CD4-positive, alpha-beta memory T cell (primary cell): ENCODE measurements around the gene PDK2. TPM values are rescaled to one million over a fixed set of nuclear protein-coding genes. Genes with fewer than 3 reads are reported as not detected.
A peak's percentile ranks its signal among the peaks of the same experiment; 100 is the strongest.

ENCODE experiments used
- CTCF ChIA-PET: fragments of 350-600 bp; sonication (Branson Sonifier 250); formaldehyde crosslinking; loops from one replicate; lab custom pipeline; 2021; ENCODE audit warnings: inconsistent platforms; ENCODE audit not compliant: partially characterized antibody; lab: Charles Lee
- POLR2A ChIA-PET: fragments of 350-600 bp; sonication (Branson Sonifier 250); formaldehyde crosslinking; loops from one replicate; lab custom pipeline; 2021; ENCODE audit not compliant: partially characterized antibody; lab: Charles Lee
- DNase-seq, 5 donors: peaks; one replicate each; pipeline versions ENCODE4 v3.0.0 to v3.0.0-alpha.2; 2020 to 2022; ENCODE audit warnings: mixed read lengths in 1 of 5
- H3K27ac ChIP-seq: one replicate; pipeline ENCODE4 v1.7.0; 2013; ENCODE audit warnings: low read depth, low read length
- H3K27me3 ChIP-seq: 2 replicates; pipeline ENCODE4 v1.7.0; 2013; ENCODE audit warnings: mild to moderate bottlenecking, low read length, moderate library complexity; ENCODE audit not compliant: insufficient read depth
- H3K36me3 ChIP-seq: 2 replicates; pipeline ENCODE4 v1.7.0; 2013; ENCODE audit warnings: mild to moderate bottlenecking, low read length, moderate library complexity; ENCODE audit not compliant: insufficient read depth
- H3K4me1 ChIP-seq: 2 replicates; pipeline ENCODE4 v1.7.0; 2013; ENCODE audit warnings: mild to moderate bottlenecking, low read length, moderate library complexity; ENCODE audit not compliant: insufficient read depth
- H3K4me3 ChIP-seq, 2 donors: one replicate each; pipeline ENCODE4 v1.7.0; 2013; ENCODE audit warnings: low read length in 2 of 2, mild to moderate bottlenecking in 1 of 2
- H3K9me3 ChIP-seq, 2 donors: one replicate each; pipeline ENCODE4 v1.7.0; 2013; ENCODE audit warnings: low read length in 2 of 2, control low read depth in 1 of 2; ENCODE audit not compliant: control insufficient read depth in 1 of 2
- H3K27ac Mint-ChIP-seq, 7 donors: one replicate each; pipeline ENCODE4 v1.8.0; 2020 to 2021; ENCODE audit warnings: mixed read lengths in 7 of 7, mild to moderate bottlenecking in 6 of 7, inconsistent platforms in 3 of 7, moderate library complexity in 3 of 7
- H3K27me3 Mint-ChIP-seq, 2 donors: one replicate each; pipeline ENCODE4 v1.8.0; 2020 to 2021; ENCODE audit warnings: mixed read lengths in 2 of 2
- H3K36me3 Mint-ChIP-seq, 2 donors: one replicate each; pipeline ENCODE4 v1.8.0; 2020 to 2021; ENCODE audit warnings: mixed read lengths in 2 of 2, inconsistent platforms in 1 of 2, mild to moderate bottlenecking in 1 of 2
- H3K4me1 Mint-ChIP-seq, 4 donors: one replicate each; pipeline ENCODE4 v1.8.0; 2020 to 2021; ENCODE audit warnings: mixed read lengths in 4 of 4, mild to moderate bottlenecking in 1 of 4
- H3K4me3 Mint-ChIP-seq, 8 donors: one replicate each; pipeline ENCODE4 v1.8.0; 2020 to 2021; ENCODE audit warnings: mixed read lengths in 8 of 8, mild to moderate bottlenecking in 7 of 8, moderate library complexity in 6 of 8, inconsistent platforms in 3 of 8
- H3K9me3 Mint-ChIP-seq, 8 donors: one replicate each; pipeline ENCODE4 v1.8.0; 2020 to 2021; ENCODE audit warnings: mixed read lengths in 8 of 8, mild to moderate bottlenecking in 5 of 8, inconsistent platforms in 3 of 8, moderate library complexity in 1 of 8
- intact Hi-C: fragments of 100-400 bp; cut with micrococcal nuclease; formaldehyde crosslinking; loops from one replicate; pipeline ENCODE4 v1.15.1; 2023
- polyA plus RNA-seq, 2 donors: library from polyadenylated mRNA; unstranded; fragments of 300-500 nt; fragmentation: Illumina TruSeq; gene quantifications; one replicate each; pipeline ENCODE4 v1.2.3, GENCODE V29; 2021
- total RNA-seq, 2 experiments: library from RNA; stranded (reverse); gene quantifications; one replicate each; pipeline ENCODE4 v1.2.3, GENCODE V29; 2021

PDK2 gene
- total and polyA plus RNA-seq, 4 experiments from 2014 or later: 34.5 to 40.6 (median 37.8) TPM

GRCh38 chr17:50132104-50132794 lies 37.1 kb downstream of the PDK2 start:
- CTCF ChIA-PET: interaction anchor here (1.2 to 2.1 kb wide), 4 partner anchors 15 to 38 kb away, joined by 3 to 9 read pairs (median 6); no protein-coding TSS in a partner anchor

GRCh38 chr17:50133028-50133768 lies 38.0 kb downstream of the PDK2 start:
- Histone ChIP-seq H3K27me3 (peaks cover 6% of the 10 kb centered on the region), H3K36me3 (peaks cover 36% of the 10 kb centered on the region), H3K9me3 (no peaks in the 10 kb centered on the region), H3K4me3 (no peak overlapping the region), H3K4me1 (peaks cover 29% of the 10 kb centered on the region), H3K27ac (no peak overlapping the region)
- H3K4me1 Mint-ChIP-seq: peaks cover 9 to 55% (median 30%) of the 10 kb centered on the region in 4 donors
- H3K9me3 Mint-ChIP-seq: peaks cover 0 to 2% (median 0%) of the 10 kb centered on the region in 8 donors
- DNase-seq: no peak
- POLR2A ChIA-PET: interaction anchor here (1.1 to 4.4 kb wide), 5 partner anchors 13 to 28 kb away, joined by 3 to 27 read pairs (median 5); partner anchors contain the start of gene PPP1R9B
- peaks cover 31 to 58% of the 10 kb centered on the region in 2 donors for H3K36me3 Mint-ChIP-seq
- CTCF ChIA-PET: interaction anchor here (1.2 to 1.3 kb wide), 2 partner anchors 16 to 25 kb away, joined by 3 to 5 read pairs; no protein-coding TSS in a partner anchor
- peak overlapping the region in 6 of 7 donors; percentile 30 to 75 (median 56) for H3K27ac Mint-ChIP-seq
- no peak overlapping the region for H3K4me3 Mint-ChIP-seq
- intact Hi-C loops: no loop called here
- peaks cover 3 to 7% of the 10 kb centered on the region in 2 donors for H3K27me3 Mint-ChIP-seq

More at GRCh38 chr17:50132104-50132794, 37.1 kb downstream of the PDK2 start:
- intact Hi-C loops: no loop called here
- Histone ChIP-seq H3K9me3 (no peaks in the 10 kb centered on the region), H3K4me3 (no peak overlapping the region), H3K27ac (no peak overlapping the region), H3K27me3 (peaks cover 6% of the 10 kb centered on the region), H3K4me1 (peaks cover 28% of the 10 kb centered on the region), H3K36me3 (peaks cover 27% of the 10 kb centered on the region)
- H3K36me3 Mint-ChIP-seq: peaks cover 22 to 49% of the 10 kb centered on the region in 2 donors
- peaks cover 0 to 2% (median 0%) of the 10 kb centered on the region in 8 donors for H3K9me3 Mint-ChIP-seq
- peak overlapping the region in 3 of 8 donors; percentile 9 to 40 (median 20) for H3K4me3 Mint-ChIP-seq
- peak overlapping the region in 6 of 7 donors; percentile 1 to 99 (median 50) for H3K27ac Mint-ChIP-seq
- POLR2A ChIA-PET: interaction anchor here (0.9 to 4.4 kb wide), 7 partner anchors 9 to 29 kb away, joined by 3 to 27 read pairs (median 5); partner anchors contain the start of gene PPP1R9B
- peaks cover 11 to 51% (median 28%) of the 10 kb centered on the region in 4 donors for H3K4me1 Mint-ChIP-seq
- no peak for DNase-seq
- H3K27me3 Mint-ChIP-seq: peaks cover 3 to 7% of the 10 kb centered on the region in 2 donors

GRCh38 chr17:50133769-50134099 lies 38.6 kb downstream of the PDK2 start:
- Mint-ChIP-seq H3K4me1 (peaks cover 7 to 56% (median 31%) of the 10 kb centered on the region in 4 donors), H3K9me3 (no peaks in the 10 kb centered on the region), H3K36me3 (peaks cover 36 to 63% of the 10 kb centered on the region in 2 donors), H3K27me3 (peaks cover 3 to 6% of the 10 kb centered on the region in 2 donors), H3K27ac (peak overlapping the region in 1 of 7 donors; percentile 60), H3K4me3 (no peak overlapping the region)
- no peak overlapping the region for H3K4me3 ChIP-seq
- peaks cover 41% of the 10 kb centered on the region for H3K36me3 ChIP-seq
- H3K27me3 ChIP-seq: peaks cover 2% of the 10 kb centered on the region
- H3K9me3 ChIP-seq: no peaks in the 10 kb centered on the region
- POLR2A ChIA-PET: interaction anchor here (2.5 to 4.4 kb wide), 2 partner anchors 17 to 27 kb away, joined by 8 to 27 read pairs; partner anchors contain the start of gene PPP1R9B
- CTCF ChIA-PET: no interaction called here
- peaks cover 26% of the 10 kb centered on the region for H3K4me1 ChIP-seq
- intact Hi-C loops: no loop called here
- peak in 1 of 5 donors; percentile 16 for DNase-seq
- H3K27ac ChIP-seq: no peak overlapping the region

- Histone ChIP-seq H3K4me3 (no peak overlapping the region), H3K27me3 (no peaks in the 10 kb centered on the region), H3K4me1 (peaks cover 26% of the 10 kb centered on the region), H3K27ac (no peak overlapping the region), H3K36me3 (peaks cover 49% of the 10 kb centered on the region), H3K9me3 (no peaks in the 10 kb centered on the region)
- Mint-ChIP-seq H3K27ac (no peak overlapping the region), H3K9me3 (no peaks in the 10 kb centered on the region), H3K4me3 (no peak overlapping the region), H3K27me3 (peaks cover 3 to 5% of the 10 kb centered on the region in 2 donors), H3K4me1 (peaks cover 6 to 54% (median 33%) of the 10 kb centered on the region in 4 donors), H3K36me3 (peaks cover 43 to 65% of the 10 kb centered on the region in 2 donors)
- intact Hi-C loops: no loop called here
- ChIA-PET POLR2A (interaction anchor here (1.1 to 2.5 kb wide), 3 partner anchors 9 to 18 kb away, joined by 3 to 10 read pairs (median 4); partner anchors contain the start of gene PPP1R9B), CTCF (interaction anchor here (1.1 kb wide), 1 partner anchor 18 kb away, joined by 5 read pairs; no protein-coding TSS in a partner anchor)
- DNase-seq: peak in 1 of 5 donors; percentile 33
Measured at GRCh38 chr17:50134206-50135110, 39.3 kb downstream of the PDK2 start.

GRCh38 chr17:50135316-50136095 lies 40.4 kb downstream of the PDK2 start:
- no peak overlapping the region for H3K4me3 ChIP-seq
- ChIA-PET CTCF (interaction anchor here (1.1 to 2.9 kb wide), 4 partner anchors 12 to 42 kb away, joined by 3 to 17 read pairs (median 4); no protein-coding TSS in a partner anchor), POLR2A (interaction anchor here (1.1 to 2.5 kb wide), 4 partner anchors 10 to 22 kb away, joined by 3 to 10 read pairs (median 4); partner anchors contain the start of gene PPP1R9B)
- H3K27me3 ChIP-seq: no peaks in the 10 kb centered on the region
- no peaks in the 10 kb centered on the region for H3K9me3 ChIP-seq
- peaks cover 2 to 4% of the 10 kb centered on the region in 2 donors for H3K27me3 Mint-ChIP-seq
- peak in 1 of 5 donors; percentile 35 for DNase-seq
- H3K36me3 ChIP-seq: peaks cover 57% of the 10 kb centered on the region
- peaks cover 53 to 74% of the 10 kb centered on the region in 2 donors for H3K36me3 Mint-ChIP-seq
- H3K4me3 Mint-ChIP-seq: no peak overlapping the region
- H3K4me1 Mint-ChIP-seq: peaks cover 16 to 58% (median 41%) of the 10 kb centered on the region in 4 donors
- intact Hi-C loops: no loop called here
- no peak overlapping the region for H3K27ac ChIP-seq
- peaks cover 33% of the 10 kb centered on the region for H3K4me1 ChIP-seq
- H3K27ac Mint-ChIP-seq: no peak overlapping the region
- no peaks in the 10 kb centered on the region for H3K9me3 Mint-ChIP-seq
